ENCODE results near the gene WDR86.

The WDR86 gene

DNA sequence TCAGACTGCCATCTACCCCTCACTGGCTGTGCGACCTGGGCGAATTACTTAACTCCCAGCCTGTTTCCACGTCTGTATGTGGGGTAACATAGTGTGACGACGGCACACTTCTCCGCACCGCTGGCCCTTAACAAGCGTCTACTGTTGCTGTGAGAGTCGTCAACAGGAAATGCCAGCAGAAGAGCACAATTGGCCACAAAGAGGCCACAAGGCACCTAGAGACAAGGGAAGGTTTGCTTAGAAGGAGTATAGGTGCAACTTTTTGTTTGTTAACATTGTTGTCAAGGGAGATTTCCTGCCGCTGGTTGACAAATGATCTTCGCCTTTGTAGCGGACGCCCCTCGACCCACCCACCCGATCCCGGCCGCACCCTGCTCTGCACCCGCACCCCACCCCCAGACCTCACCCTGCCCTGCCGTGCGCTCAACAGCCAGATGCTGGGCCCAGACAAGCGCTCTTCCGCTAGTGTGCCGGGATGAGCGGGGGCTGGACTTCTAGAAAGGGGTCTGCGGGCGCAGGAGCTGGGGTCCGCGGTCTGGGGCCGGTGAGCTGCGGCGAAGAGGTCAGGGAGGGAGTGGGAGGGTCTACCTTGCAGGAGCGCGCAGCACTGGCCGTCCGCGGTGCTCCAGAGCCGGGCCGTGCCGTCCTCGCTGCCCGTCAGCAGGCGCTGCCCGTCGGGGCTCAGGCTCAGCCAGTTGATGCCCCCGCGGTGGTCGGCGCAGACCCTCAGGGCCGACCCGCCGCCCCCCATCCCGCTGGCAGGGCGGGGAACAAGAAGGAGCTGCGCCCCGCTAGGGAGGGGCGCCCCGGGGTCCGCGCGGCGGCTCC is 785 bp downstream of the WDR86 start:
- H3K27ac Mint-ChIP-seq, result peak overlapping the region; percentile 83 to 95 (median 91)
- H3K9me3 Mint-ChIP-seq, result no peaks in the 10 kb centered on the region
- H3K4me1 Mint-ChIP-seq, result peaks cover 17% of the 10 kb centered on the region
- H3K36me3 Mint-ChIP-seq (ENCODE audit: low read depth), result peaks cover 15% of the 10 kb centered on the region
- peaks cover 32% of the 10 kb centered on the region for H3K27me3 Mint-ChIP-seq (ENCODE audit: low read depth)
- TF ChIP-seq, protein P1, sequence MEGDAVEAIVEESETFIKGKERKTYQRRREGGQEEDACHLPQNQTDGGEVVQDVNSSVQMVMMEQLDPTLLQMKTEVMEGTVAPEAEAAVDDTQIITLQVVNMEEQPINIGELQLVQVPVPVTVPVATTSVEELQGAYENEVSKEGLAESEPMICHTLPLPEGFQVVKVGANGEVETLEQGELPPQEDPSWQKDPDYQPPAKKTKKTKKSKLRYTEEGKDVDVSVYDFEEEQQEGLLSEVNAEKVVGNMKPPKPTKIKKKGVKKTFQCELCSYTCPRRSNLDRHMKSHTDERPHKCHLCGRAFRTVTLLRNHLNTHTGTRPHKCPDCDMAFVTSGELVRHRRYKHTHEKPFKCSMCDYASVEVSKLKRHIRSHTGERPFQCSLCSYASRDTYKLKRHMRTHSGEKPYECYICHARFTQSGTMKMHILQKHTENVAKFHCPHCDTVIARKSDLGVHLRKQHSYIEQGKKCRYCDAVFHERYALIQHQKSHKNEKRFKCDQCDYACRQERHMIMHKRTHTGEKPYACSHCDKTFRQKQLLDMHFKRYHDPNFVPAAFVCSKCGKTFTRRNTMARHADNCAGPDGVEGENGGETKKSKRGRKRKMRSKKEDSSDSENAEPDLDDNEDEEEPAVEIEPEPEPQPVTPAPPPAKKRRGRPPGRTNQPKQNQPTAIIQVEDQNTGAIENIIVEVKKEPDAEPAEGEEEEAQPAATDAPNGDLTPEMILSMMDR (IDR thresholded peaks at IDR 0.05; ENCODE audit: unreplicated experiment in 3 of 3), result no peak
- H3K4me3 Mint-ChIP-seq, result peak overlapping the region; percentile 89 to 100 (median 96)

DNA sequence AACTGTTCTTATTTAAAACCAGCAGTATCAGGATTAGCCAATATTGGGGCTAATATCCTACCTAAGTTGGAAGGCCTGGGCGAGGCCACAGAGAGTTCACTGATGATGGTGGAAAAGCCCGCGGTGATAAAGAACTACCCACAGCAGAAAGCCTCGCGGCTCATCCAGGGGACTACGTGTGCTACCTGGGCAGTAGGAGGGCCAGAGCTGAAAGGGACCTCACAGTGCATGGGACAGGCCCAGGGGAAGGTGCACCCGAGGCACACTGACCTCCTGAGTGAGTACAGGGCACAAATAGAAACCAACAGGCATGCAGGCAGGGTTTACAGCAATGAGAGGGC is 1.4 kb downstream of the WDR86 start:
- Mint-ChIP-seq H3K27me3 (ENCODE audit: low read depth) (peaks cover 32% of the 10 kb centered on the region), H3K4me3 (peak overlapping the region; percentile 89 to 100 (median 96)), H3K4me1 (peaks cover 21% of the 10 kb centered on the region), H3K36me3 (ENCODE audit: low read depth) (peaks cover 15% of the 10 kb centered on the region), H3K9me3 (no peaks in the 10 kb centered on the region), H3K27ac (peak overlapping the region; percentile 83 to 95 (median 91))
- TF ChIP-seq, protein P1 (IDR thresholded peaks at IDR 0.05; ENCODE audit: unreplicated experiment in 3 of 3), result no peak

DNA sequence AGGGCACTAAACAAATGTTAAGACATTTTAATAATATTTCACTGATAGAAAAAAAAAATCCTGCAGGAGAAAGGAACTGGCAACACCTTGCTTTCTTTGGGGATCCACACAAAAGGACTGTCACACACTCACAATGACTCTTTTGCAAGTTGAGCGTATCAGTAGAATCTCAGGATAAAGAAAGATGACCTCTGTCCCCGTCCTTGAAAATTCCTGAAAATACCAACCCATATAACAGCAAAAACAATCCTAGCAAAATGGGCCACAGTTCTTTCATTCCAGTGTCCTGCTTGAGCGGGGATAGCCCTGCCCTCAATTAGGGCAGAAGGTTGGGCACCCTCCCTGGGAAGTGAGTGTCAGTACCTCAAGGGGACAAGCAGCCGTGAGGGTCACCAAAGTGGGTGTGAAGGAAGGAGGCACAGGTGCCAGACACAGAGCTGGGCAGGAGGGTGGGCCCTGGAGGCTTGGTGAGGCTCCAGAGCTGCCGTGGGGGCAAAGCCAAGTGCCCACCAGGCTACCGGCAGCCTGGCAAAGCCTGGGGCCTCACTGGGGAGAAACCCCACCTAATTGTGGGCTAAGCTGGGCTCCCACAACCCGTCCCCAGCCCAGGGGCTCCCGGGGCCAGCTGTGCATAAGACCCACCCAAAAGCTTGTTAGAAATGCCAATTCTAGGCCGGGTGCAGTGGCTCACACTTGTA is 2.8 kb downstream of the WDR86 start:
- Mint-ChIP-seq H3K4me1 (peaks cover 21% of the 10 kb centered on the region), H3K27ac (peak overlapping the region in 1 of 3 experiments; percentile 85), H3K4me3 (peak overlapping the region; percentile 78 to 81 (median 80)), H3K36me3 (ENCODE audit: low read depth) (peaks cover 15% of the 10 kb centered on the region), H3K27me3 (ENCODE audit: low read depth) (peaks cover 24% of the 10 kb centered on the region), H3K9me3 (no peaks in the 10 kb centered on the region)
- TF ChIP-seq, protein P1 (IDR thresholded peaks at IDR 0.05; ENCODE audit: unreplicated experiment in 3 of 3), result no peak

DNA sequence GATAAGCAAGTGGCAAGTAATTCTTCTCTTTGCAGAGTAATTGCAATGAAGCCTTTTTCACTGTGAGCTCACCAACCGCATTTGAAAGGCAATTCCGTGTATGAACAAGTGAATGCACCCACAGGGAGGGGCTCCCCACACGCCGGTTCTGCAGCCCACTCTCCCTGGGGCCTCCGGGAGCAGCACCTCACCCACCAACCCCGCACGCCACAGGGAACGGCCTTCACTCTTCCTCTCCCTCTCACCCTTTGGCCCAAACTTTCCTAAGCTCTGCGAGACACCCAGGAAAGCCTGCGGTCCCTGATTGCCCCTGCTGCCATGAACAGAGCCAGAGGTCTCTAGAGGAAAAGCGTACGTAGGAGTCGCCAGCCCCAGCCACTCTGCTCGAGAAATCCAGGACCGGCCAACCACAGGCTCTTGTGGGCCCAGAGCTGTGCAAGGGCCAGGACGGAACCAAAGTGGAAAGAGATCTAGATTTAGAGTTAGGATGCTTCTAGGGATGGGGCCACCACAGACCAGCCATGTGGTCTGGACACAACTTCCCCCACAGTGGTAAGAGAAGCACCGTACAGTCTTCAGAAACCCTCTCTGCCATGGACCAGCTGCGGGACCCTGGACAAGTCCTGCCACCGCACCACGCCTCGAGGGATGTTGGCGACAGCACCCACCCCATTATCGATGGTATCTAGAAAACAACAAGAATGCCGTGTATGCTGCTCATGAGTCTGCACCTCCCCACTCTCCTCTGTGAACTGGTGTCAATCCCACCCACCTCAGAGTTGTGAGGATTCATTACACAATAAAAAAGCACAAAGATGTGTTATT is 3.6 kb downstream of the WDR86 start:
- H3K4me3 Mint-ChIP-seq, result peak overlapping the region; percentile 78 to 81 (median 80)
- TF ChIP-seq, protein P1 (IDR thresholded peaks at IDR 0.05; ENCODE audit: unreplicated experiment in 3 of 3), result no peak
- H3K36me3 Mint-ChIP-seq (ENCODE audit: low read depth), result peaks cover 15% of the 10 kb centered on the region
- H3K9me3 Mint-ChIP-seq, result no peaks in the 10 kb centered on the region
- H3K27me3 Mint-ChIP-seq (ENCODE audit: low read depth), result peaks cover 17% of the 10 kb centered on the region
- peak overlapping the region in 1 of 3 experiments; percentile 85 for H3K27ac Mint-ChIP-seq
- H3K4me1 Mint-ChIP-seq, result peaks cover 21% of the 10 kb centered on the region

DNA sequence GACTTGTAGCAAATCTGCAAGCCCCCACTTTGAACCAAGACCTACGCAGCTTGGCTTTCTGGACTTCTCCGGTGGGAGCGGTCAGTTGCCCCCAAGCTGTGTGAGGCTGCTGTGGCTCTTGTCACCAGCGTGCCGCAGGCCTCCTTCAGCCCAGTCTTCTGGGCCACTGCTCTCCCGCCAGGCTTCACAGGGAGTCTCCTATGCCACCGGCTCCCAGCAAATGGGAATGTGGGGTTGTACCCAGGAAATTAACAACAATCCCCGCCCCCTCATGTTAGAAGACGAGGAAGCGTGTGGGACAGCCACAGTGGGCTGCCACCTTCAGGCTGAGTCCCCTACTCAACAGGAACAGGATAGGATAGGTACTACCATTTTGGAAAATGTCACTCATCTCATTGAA is 4.2 kb downstream of the WDR86 start:
- Mint-ChIP-seq H3K27me3 (ENCODE audit: low read depth) (peaks cover 15% of the 10 kb centered on the region), H3K36me3 (ENCODE audit: low read depth) (peaks cover 15% of the 10 kb centered on the region), H3K9me3 (no peaks in the 10 kb centered on the region), H3K4me3 (peak overlapping the region; percentile 26 to 53 (median 35)), H3K4me1 (peaks cover 17% of the 10 kb centered on the region), H3K27ac (peak overlapping the region in 2 of 3 experiments; percentile 67 to 85)
- TF ChIP-seq, protein P1 (IDR thresholded peaks at IDR 0.05; ENCODE audit: unreplicated experiment in 3 of 3), result no peak

Measured in nephron (organoid).